K562 (cell line): Measurements from ENCODE around the gene RABIF. TPM values are rescaled to one million over a fixed set of nuclear protein-coding genes. Genes with fewer than 3 reads are reported as not detected.

Experiments used
- EP400 ChIP-seq: fragments of 450-650 bp; IDR thresholded peaks from 2 replicates; pipeline ENCODE4 v1.6.1; 2017; ENCODE audit warnings: antibody characterized with exemption, mild to moderate bottlenecking, moderate library complexity
- HDAC2 ChIP-seq: fragments of 450-650 bp; IDR thresholded peaks from 2 replicates; pipeline ENCODE4 v1.6.1; 2016; ENCODE audit warnings: mild to moderate bottlenecking
- MBD2 ChIP-seq: sonication (generic); IDR thresholded peaks from 2 replicates; pipeline ENCODE4 v1.6.1; 2016; ENCODE audit warnings: low read depth, borderline replicate concordance
- MCM7 ChIP-seq, 2 experiments: fragments of 450-650 bp; IDR thresholded peaks; 2 replicates each; pipeline ENCODE4 v1.6.1; 2016 to 2018
- MYBL2 ChIP-seq, 2 experiments: fragments of 450-650 bp in 1 of 2; sonication (generic) in 1 of 2; formaldehyde crosslinking in 1 of 2; IDR thresholded peaks; 2 replicates each; pipeline versions ENCODE4 v1.6.1 to v1.8.1; 2017 to 2022; ENCODE audit warnings: borderline replicate concordance in 1 of 2, inconsistent platforms in 1 of 2, low read depth in 1 of 2, mild to moderate bottlenecking in 1 of 2, missing genetic modification reagents in 1 of 2, moderate library complexity in 1 of 2
- OTX1 ChIP-seq: fragments of 450-650 bp; formaldehyde crosslinking; IDR thresholded peaks from 2 replicates; pipeline ENCODE4 v1.4.0; 2022; ENCODE audit warnings: mild to moderate bottlenecking
- POLR2G ChIP-seq: fragments of 200-400 bp; formaldehyde crosslinking; IDR thresholded peaks from 2 replicates; pipeline ENCODE4 v1.6.1; 2017; ENCODE audit warnings: low read depth, mild to moderate bottlenecking, antibody characterized with exemption, low read length, moderate library complexity
- PTTG1 ChIP-seq: fragments of 450-650 bp; IDR thresholded peaks from 2 replicates; pipeline ENCODE4 v1.6.1; 2016; ENCODE audit warnings: low read depth, mild to moderate bottlenecking, missing genetic modification characterization, missing compliant biosample characterization
- TCF3 ChIP-seq: sonication (generic); formaldehyde crosslinking; IDR thresholded peaks from 2 replicates; pipeline ENCODE4 v1.4.0; 2020; ENCODE audit warnings: mild to moderate bottlenecking, missing genetic modification reagents
- TFAP4 ChIP-seq: sonication (generic); formaldehyde crosslinking; IDR thresholded peaks from 2 replicates; pipeline ENCODE4 v1.8.0; 2022; ENCODE audit warnings: missing genetic modification reagents, mild to moderate bottlenecking, moderate library complexity, borderline replicate concordance
- THRAP3 ChIP-seq: fragments of 450-650 bp; IDR thresholded peaks from 2 replicates; pipeline ENCODE4 v1.6.1; 2016; ENCODE audit warnings: mild to moderate bottlenecking, inconsistent platforms, borderline replicate concordance
- TSC22D4 ChIP-seq: fragments of 450-650 bp; IDR thresholded peaks from 2 replicates; pipeline ENCODE4 v1.6.1; 2016; ENCODE audit warnings: missing genetic modification characterization, missing biosample characterization, control low read depth
- ZNF512 ChIP-seq: IDR thresholded peaks from 2 replicates; pipeline ENCODE4 v1.6.1; 2016; ENCODE audit warnings: missing genetic modification characterization, missing compliant biosample characterization
- ZNF79 ChIP-seq: fragments of 250-450 bp; sonication (Bioruptor Pico); IDR thresholded peaks from 2 replicates; pipeline ENCODE4 v1.4.0; 2020; ENCODE audit warnings: low read depth, mild to moderate bottlenecking, moderate library complexity
- polyA plus RNA-seq, 8 experiments: library from polyadenylated mRNA; depleted of rRNA in 4 of 8; stranded (reverse) in 5 of 8; unstranded in 3 of 8; fragments of >200 nt; fragmentation: Nextera tagmentation in 2 of 8; fragmentation: Illumina TruSeq in 1 of 8; extraction: Ambion mirVana in 2 of 8; extraction: Trizol in 1 of 8; gene quantifications; 2 replicates each; pipeline versions ENCODE4 v1.2.1 to v1.2.3, GENCODE V29; 2011 to 2014; ENCODE audit warnings: inconsistent platforms in 1 of 8, missing spikeins in 1 of 8
- total RNA-seq, 7 experiments: library from RNA; depleted of rRNA in 6 of 7; stranded (reverse); fragments of >200 nt in 6 of 7; fragmentation: Illumina TruSeq in 2 of 7; extraction: Trizol in 2 of 7; gene quantifications; 2 replicates each; pipeline versions ENCODE4 v1.2.1 to v1.2.3, GENCODE V29; 2011 to 2021; ENCODE audit warnings: low replicate concordance in 1 of 7
- TF ChIP-seq, protein P1 (sequence below): sonication (generic); formaldehyde crosslinking; IDR thresholded peaks from 2 replicates; pipeline ENCODE4 v1.8.1; 2023; ENCODE audit warnings: mild to moderate bottlenecking, missing genetic modification reagents
- TF ChIP-seq, protein P2 (sequence below), 2 experiments: fragments of 450-650 bp; conservative IDR thresholded peaks; 2 replicates each; pipeline ENCODE4 v1.6.1; 2017; ENCODE audit warnings: mild to moderate bottlenecking in 2 of 2, moderate library complexity in 2 of 2
- TF ChIP-seq, protein P3 (sequence below): fragments of 450-650 bp; IDR thresholded peaks from 2 replicates; pipeline ENCODE4 v1.6.1; 2016; ENCODE audit warnings: mild to moderate bottlenecking

RABIF gene
- total and polyA plus RNA-seq, 9 of the 15 experiments (the other 6 are each of a cell fraction or from before 2014, with no cell fraction given): 7.4 to 20.1 (median 11.0) TPM

DNA sequence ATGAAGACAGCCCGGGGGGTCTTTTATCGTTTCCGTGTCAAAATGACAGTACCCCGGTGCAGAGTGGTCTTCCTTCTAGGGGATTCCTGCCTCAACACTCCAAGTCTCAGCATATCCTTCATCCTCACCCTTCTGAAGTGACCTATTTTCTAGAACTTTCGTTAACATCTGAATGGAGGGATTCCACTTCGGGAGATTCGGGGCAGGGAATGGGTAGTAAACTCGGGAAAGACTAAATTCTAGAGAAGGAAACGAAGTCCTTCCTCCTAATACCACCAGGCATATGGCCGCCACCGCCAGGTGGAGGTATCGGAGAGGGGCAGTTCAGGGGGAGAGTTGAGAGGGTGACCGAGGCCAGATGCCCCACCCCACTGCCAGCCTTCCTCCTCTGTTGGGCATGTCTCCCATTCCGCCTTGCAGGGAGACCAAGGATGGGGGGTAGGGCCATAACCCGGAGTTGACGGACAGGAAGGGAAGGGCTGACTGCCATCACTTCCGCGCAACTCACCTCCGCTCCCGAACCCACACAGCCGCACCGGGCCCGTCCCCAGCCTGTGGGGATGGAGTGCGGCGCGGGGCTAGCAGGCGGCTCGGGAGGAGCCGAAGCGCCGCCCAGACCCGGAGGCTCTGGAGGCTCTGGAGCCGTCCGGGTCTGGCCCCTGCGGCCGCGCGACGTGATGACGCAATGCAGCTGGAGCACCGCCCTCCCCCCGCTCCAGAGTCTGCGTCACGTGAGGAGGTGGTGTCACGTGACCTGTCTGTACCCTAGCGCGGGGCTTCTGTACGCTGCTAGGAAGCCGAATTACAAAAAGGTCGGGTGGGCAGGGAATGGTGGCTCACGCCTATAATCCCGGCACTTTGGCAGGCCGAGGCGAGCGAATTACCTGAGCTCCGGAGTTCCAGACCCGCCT is 37.9 kb upstream of the RABIF start, which contains the start of gene KLHL12 (continued):
- TF ChIP-seq POLR2G (peak; percentile 99), TCF3 (CRISPR knock-in tag) (peak; percentile 30), TFAP4 (CRISPR knock-in tag) (peak; percentile 96), HDAC2 (peak; percentile 84), ZNF512 (tag) (no peak), EP400 (peak; percentile 94), ZNF79 (CRISPR knock-in tag) (no peak), MCM7 (IDR thresholded peaks at IDR 0.05) (no peak), MBD2 (peak; percentile 79; the same call in 1 of the 2 replicates), OTX1 (peak; percentile 66; the same call in 1 of the 2 replicates), PTTG1 (no peak), THRAP3 (peak; percentile 78; the same call in 1 of the 2 replicates), MYBL2 (IDR thresholded peaks at IDR 0.05; ENCODE audit: low read depth) (no peak), MYBL2 (CRISPR knock-in tag; IDR thresholded peaks at IDR 0.05; ENCODE audit: borderline replicate concordance) (no peak), TSC22D4 (tag) (no peak)
- TF ChIP-seq, protein P1, sequence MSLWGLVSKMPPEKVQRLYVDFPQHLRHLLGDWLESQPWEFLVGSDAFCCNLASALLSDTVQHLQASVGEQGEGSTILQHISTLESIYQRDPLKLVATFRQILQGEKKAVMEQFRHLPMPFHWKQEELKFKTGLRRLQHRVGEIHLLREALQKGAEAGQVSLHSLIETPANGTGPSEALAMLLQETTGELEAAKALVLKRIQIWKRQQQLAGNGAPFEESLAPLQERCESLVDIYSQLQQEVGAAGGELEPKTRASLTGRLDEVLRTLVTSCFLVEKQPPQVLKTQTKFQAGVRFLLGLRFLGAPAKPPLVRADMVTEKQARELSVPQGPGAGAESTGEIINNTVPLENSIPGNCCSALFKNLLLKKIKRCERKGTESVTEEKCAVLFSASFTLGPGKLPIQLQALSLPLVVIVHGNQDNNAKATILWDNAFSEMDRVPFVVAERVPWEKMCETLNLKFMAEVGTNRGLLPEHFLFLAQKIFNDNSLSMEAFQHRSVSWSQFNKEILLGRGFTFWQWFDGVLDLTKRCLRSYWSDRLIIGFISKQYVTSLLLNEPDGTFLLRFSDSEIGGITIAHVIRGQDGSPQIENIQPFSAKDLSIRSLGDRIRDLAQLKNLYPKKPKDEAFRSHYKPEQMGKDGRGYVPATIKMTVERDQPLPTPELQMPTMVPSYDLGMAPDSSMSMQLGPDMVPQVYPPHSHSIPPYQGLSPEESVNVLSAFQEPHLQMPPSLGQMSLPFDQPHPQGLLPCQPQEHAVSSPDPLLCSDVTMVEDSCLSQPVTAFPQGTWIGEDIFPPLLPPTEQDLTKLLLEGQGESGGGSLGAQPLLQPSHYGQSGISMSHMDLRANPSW: no peak
- TF ChIP-seq, protein P2, sequence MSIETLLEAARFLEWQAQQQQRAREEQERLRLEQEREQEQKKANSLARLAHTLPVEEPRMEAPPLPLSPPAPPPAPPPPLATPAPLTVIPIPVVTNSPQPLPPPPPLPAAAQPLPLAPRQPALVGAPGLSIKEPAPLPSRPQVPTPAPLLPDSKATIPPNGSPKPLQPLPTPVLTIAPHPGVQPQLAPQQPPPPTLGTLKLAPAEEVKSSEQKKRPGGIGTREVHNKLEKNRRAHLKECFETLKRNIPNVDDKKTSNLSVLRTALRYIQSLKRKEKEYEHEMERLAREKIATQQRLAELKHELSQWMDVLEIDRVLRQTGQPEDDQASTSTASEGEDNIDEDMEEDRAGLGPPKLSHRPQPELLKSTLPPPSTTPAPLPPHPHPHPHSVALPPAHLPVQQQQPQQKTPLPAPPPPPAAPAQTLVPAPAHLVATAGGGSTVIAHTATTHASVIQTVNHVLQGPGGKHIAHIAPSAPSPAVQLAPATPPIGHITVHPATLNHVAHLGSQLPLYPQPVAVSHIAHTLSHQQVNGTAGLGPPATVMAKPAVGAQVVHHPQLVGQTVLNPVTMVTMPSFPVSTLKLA (conservative IDR thresholded peaks at IDR 0.05): peak; percentile 93 to 96
- TF ChIP-seq, protein P3, sequence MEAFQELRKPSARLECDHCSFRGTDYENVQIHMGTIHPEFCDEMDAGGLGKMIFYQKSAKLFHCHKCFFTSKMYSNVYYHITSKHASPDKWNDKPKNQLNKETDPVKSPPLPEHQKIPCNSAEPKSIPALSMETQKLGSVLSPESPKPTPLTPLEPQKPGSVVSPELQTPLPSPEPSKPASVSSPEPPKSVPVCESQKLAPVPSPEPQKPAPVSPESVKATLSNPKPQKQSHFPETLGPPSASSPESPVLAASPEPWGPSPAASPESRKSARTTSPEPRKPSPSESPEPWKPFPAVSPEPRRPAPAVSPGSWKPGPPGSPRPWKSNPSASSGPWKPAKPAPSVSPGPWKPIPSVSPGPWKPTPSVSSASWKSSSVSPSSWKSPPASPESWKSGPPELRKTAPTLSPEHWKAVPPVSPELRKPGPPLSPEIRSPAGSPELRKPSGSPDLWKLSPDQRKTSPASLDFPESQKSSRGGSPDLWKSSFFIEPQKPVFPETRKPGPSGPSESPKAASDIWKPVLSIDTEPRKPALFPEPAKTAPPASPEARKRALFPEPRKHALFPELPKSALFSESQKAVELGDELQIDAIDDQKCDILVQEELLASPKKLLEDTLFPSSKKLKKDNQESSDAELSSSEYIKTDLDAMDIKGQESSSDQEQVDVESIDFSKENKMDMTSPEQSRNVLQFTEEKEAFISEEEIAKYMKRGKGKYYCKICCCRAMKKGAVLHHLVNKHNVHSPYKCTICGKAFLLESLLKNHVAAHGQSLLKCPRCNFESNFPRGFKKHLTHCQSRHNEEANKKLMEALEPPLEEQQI: no peak; the same call in none of the 2 replicates
